BE2C (cell line): ENCODE data around the gene CCNG2.

ENCODE experiments used
- DNase-seq: peaks from one replicate; pipeline ENCODE4 v3.0.0-alpha.2; 2020
- H3K27me3 ChIP-seq: fragments of 250-450 bp; sonication (Bioruptor Pico); 2 replicates; pipeline ENCODE4 v1.5.1; 2020; ENCODE audit warnings: mild to moderate bottlenecking
- H3K36me3 ChIP-seq: fragments of 250-450 bp; sonication (Bioruptor Pico); 2 replicates; pipeline ENCODE4 v1.5.1; 2020; ENCODE audit warnings: mild to moderate bottlenecking
- H3K4me1 ChIP-seq: fragments of 250-450 bp; sonication (Bioruptor Pico); 2 replicates; pipeline ENCODE4 v1.5.1; 2020
- H3K4me3 ChIP-seq: 2 replicates; pipeline ENCODE4 v1.5.1; 2011; ENCODE audit warnings: low read depth, low read length
- H3K9me3 ChIP-seq: fragments of 250-450 bp; sonication (Bioruptor Pico); 2 replicates; pipeline ENCODE4 v1.5.1; 2020
- TF ChIP-seq, protein P1 (sequence below): IDR thresholded peaks from 2 replicates; pipeline ENCODE4 v1.5.1; 2012; ENCODE audit warnings: mild to moderate bottlenecking, low read depth, low read length

CCNG2 gene

GRCh38 chr4:77193046-77193445 is 36.0 kb downstream of the CCNG2 start:
- Histone ChIP-seq H3K27me3 (peaks cover 7% of the 10 kb centered on the region; the same call in 1 of the 2 replicates), H3K4me1 (no peaks in the 10 kb centered on the region), H3K36me3 (no peaks in the 10 kb centered on the region), H3K9me3 (no peaks in the 10 kb centered on the region), H3K4me3 (no peak overlapping the region)
- TF ChIP-seq, protein P1, sequence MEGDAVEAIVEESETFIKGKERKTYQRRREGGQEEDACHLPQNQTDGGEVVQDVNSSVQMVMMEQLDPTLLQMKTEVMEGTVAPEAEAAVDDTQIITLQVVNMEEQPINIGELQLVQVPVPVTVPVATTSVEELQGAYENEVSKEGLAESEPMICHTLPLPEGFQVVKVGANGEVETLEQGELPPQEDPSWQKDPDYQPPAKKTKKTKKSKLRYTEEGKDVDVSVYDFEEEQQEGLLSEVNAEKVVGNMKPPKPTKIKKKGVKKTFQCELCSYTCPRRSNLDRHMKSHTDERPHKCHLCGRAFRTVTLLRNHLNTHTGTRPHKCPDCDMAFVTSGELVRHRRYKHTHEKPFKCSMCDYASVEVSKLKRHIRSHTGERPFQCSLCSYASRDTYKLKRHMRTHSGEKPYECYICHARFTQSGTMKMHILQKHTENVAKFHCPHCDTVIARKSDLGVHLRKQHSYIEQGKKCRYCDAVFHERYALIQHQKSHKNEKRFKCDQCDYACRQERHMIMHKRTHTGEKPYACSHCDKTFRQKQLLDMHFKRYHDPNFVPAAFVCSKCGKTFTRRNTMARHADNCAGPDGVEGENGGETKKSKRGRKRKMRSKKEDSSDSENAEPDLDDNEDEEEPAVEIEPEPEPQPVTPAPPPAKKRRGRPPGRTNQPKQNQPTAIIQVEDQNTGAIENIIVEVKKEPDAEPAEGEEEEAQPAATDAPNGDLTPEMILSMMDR, result no peak
- no peak for DNase-seq

GRCh38 chr4:77193511-77194102 is 36.6 kb downstream of the CCNG2 start:
- TF ChIP-seq, protein P1, result no peak
- Histone ChIP-seq H3K27me3 (peaks cover 7% of the 10 kb centered on the region; the same call in 1 of the 2 replicates), H3K4me3 (no peak overlapping the region), H3K4me1 (no peaks in the 10 kb centered on the region), H3K9me3 (no peaks in the 10 kb centered on the region), H3K36me3 (no peaks in the 10 kb centered on the region)
- DNase-seq, result peak; percentile 14

GRCh38 chr4:77194366-77194765 is 37.4 kb downstream of the CCNG2 start:
- Histone ChIP-seq H3K36me3 (no peaks in the 10 kb centered on the region), H3K4me1 (no peaks in the 10 kb centered on the region), H3K27me3 (peaks cover 7% of the 10 kb centered on the region), H3K9me3 (no peaks in the 10 kb centered on the region), H3K4me3 (no peak overlapping the region)
- DNase-seq, result no peak
- TF ChIP-seq, protein P1, result no peak

GRCh38 chr4:77194989-77195388 is 38.0 kb downstream of the CCNG2 start:
- H3K4me3 ChIP-seq, result no peak overlapping the region
- H3K4me1 ChIP-seq, result no peaks in the 10 kb centered on the region
- TF ChIP-seq, protein P1, result no peak
- H3K27me3 ChIP-seq, result peaks cover 10% of the 10 kb centered on the region
- no peaks in the 10 kb centered on the region for H3K9me3 ChIP-seq
- H3K36me3 ChIP-seq, result no peaks in the 10 kb centered on the region
- DNase-seq, result no peak

DNA sequence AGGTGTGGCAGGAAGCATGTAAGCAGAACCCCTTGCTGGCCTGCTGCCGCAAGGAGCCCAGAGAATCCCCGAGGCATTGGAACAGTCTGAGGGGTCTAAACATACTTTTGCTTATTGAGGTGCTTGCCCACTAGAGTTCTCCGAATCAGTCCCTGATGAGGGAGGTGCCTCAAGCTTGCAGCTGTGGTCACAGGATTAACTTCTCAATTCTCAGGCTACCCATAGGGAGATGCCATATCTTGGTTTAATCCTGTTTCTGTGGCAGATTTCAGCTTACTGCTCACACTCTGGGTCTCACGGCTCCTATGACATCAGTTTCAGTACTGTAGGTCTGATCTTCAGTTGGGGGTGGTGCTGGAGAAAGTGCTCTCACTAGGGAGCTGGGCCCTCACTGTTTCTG is 39.9 kb downstream of the CCNG2 start:
- H3K4me1 ChIP-seq, result no peaks in the 10 kb centered on the region
- H3K36me3 ChIP-seq, result no peaks in the 10 kb centered on the region
- peaks cover 26% of the 10 kb centered on the region for H3K27me3 ChIP-seq
- no peak overlapping the region for H3K4me3 ChIP-seq
- TF ChIP-seq, protein P1, result no peak
- DNase-seq, result no peak
- H3K9me3 ChIP-seq, result no peaks in the 10 kb centered on the region

- TF ChIP-seq, protein P1, result no peak
- Histone ChIP-seq H3K36me3 (no peaks in the 10 kb centered on the region), H3K4me1 (no peaks in the 10 kb centered on the region), H3K4me3 (no peak overlapping the region), H3K9me3 (no peaks in the 10 kb centered on the region), H3K27me3 (peaks cover 31% of the 10 kb centered on the region)
- no peak for DNase-seq
These were observed 40.4 kb downstream of the CCNG2 start for GRCh38 chr4:77197361-77197760.
